Glutamatergic neuron (in vitro differentiated cells): ENCODE measurements around the gene SPDL1. TPM values are rescaled to one million over a fixed set of nuclear protein-coding genes. Genes with fewer than 3 reads are reported as not detected.

ENCODE experiments used
- DNase-seq: peaks from one replicate; pipeline ENCODE4 v3.0.0; 2022
- H3K27ac Mint-ChIP-seq: one replicate; pipeline ENCODE4 v1.8.0; 2020; ENCODE audit warnings: mild to moderate bottlenecking, mixed read lengths, inconsistent platforms; ENCODE audit not compliant: unreplicated experiment
- H3K27me3 Mint-ChIP-seq: one replicate; pipeline ENCODE4 v1.8.0; 2020; ENCODE audit warnings: mild to moderate bottlenecking, moderate library complexity, mixed read lengths, inconsistent platforms; ENCODE audit not compliant: unreplicated experiment
- H3K36me3 Mint-ChIP-seq: one replicate; pipeline ENCODE4 v1.8.0; 2020; ENCODE audit warnings: mild to moderate bottlenecking, mixed read lengths, inconsistent platforms; ENCODE audit not compliant: unreplicated experiment
- H3K4me1 Mint-ChIP-seq: one replicate; pipeline ENCODE4 v1.8.0; 2020; ENCODE audit warnings: mild to moderate bottlenecking, low read depth, mixed read lengths, inconsistent platforms; ENCODE audit not compliant: unreplicated experiment
- H3K4me3 Mint-ChIP-seq: one replicate; pipeline ENCODE4 v1.8.0; 2020; ENCODE audit warnings: mild to moderate bottlenecking, mixed read lengths, inconsistent platforms; ENCODE audit not compliant: unreplicated experiment
- H3K9me3 Mint-ChIP-seq: one replicate; pipeline ENCODE4 v1.8.0; 2020; ENCODE audit warnings: mild to moderate bottlenecking, moderate library complexity, mixed read lengths, inconsistent platforms; ENCODE audit not compliant: unreplicated experiment
- CTCF ChIP-seq: fragments of 200-600 bp; sonication (generic); IDR thresholded peaks from one replicate; pipeline ENCODE4 v1.5.0; 2021; ENCODE audit not compliant: partially characterized antibody, unreplicated experiment
- total RNA-seq: library from RNA; stranded (reverse); fragmentation: NEBNext Ultra II Directional; extraction: Animal tissue kit (Norgen Biotek cat#: 25700); gene quantifications from one replicate; pipeline ENCODE4 v1.2.1, GENCODE V29; 2021; ENCODE audit not compliant: unreplicated experiment

The SPDL1 gene
- total RNA-seq, 1 donor from 2014 or later, result 19.0 TPM

GRCh38 chr5:169548315-169548714 is 35.3 kb upstream of the SPDL1 start:
- no peaks in the 10 kb centered on the region for H3K36me3 Mint-ChIP-seq
- no peaks in the 10 kb centered on the region for H3K4me1 Mint-ChIP-seq

GRCh38 chr5:169549453-169550100 is 34.0 kb upstream of the SPDL1 start:
- no peak overlapping the region for H3K27ac Mint-ChIP-seq
- peaks cover 2% of the 10 kb centered on the region for H3K27me3 Mint-ChIP-seq
- no peak for TF ChIP-seq CTCF
- no peak for DNase-seq
- H3K4me1 Mint-ChIP-seq, result no peaks in the 10 kb centered on the region
- H3K4me3 Mint-ChIP-seq, result no peak overlapping the region
- H3K36me3 Mint-ChIP-seq, result no peaks in the 10 kb centered on the region
- H3K9me3 Mint-ChIP-seq, result peaks cover 1% of the 10 kb centered on the region

More at GRCh38 chr5:169548315-169548714, 35.3 kb upstream of the SPDL1 start:
- TF ChIP-seq CTCF, result no peak
- no peak for DNase-seq
- H3K4me3 Mint-ChIP-seq, result no peak overlapping the region
- H3K9me3 Mint-ChIP-seq, result peaks cover 1% of the 10 kb centered on the region
- no peaks in the 10 kb centered on the region for H3K27me3 Mint-ChIP-seq
- no peak overlapping the region for H3K27ac Mint-ChIP-seq

GRCh38 chr5:169550227-169550626 is 33.3 kb upstream of the SPDL1 start:
- no peak for DNase-seq
- Mint-ChIP-seq H3K36me3 (no peaks in the 10 kb centered on the region), H3K4me3 (no peak overlapping the region), H3K27ac (no peak overlapping the region), H3K4me1 (no peaks in the 10 kb centered on the region), H3K27me3 (peaks cover 2% of the 10 kb centered on the region), H3K9me3 (peaks cover 1% of the 10 kb centered on the region)
- TF ChIP-seq CTCF, result no peak

GRCh38 chr5:169551146-169551545 is 32.4 kb upstream of the SPDL1 start:
- Mint-ChIP-seq H3K9me3 (peaks cover 1% of the 10 kb centered on the region), H3K27me3 (peaks cover 2% of the 10 kb centered on the region), H3K4me3 (no peak overlapping the region), H3K36me3 (peaks cover under 1% of the 10 kb centered on the region), H3K27ac (no peak overlapping the region), H3K4me1 (no peaks in the 10 kb centered on the region)
- TF ChIP-seq CTCF, result no peak
- DNase-seq, result no peak

GRCh38 chr5:169551696-169552095 is 31.9 kb upstream of the SPDL1 start:
- DNase-seq, result no peak
- TF ChIP-seq CTCF, result no peak
- no peak overlapping the region for H3K27ac Mint-ChIP-seq
- H3K9me3 Mint-ChIP-seq, result peaks cover 1% of the 10 kb centered on the region
- H3K27me3 Mint-ChIP-seq, result peaks cover 2% of the 10 kb centered on the region
- H3K4me1 Mint-ChIP-seq, result no peaks in the 10 kb centered on the region
- no peak overlapping the region for H3K4me3 Mint-ChIP-seq
- H3K36me3 Mint-ChIP-seq, result peaks cover 4% of the 10 kb centered on the region
